OCI-LY1 (cell line): ENCODE results near the gene UNCX.

ENCODE experiments used
- CTCF ChIP-seq: fragments of 200-600 bp; sonication (generic), shearing (Covaris generic); IDR thresholded peaks from 2 replicates; pipeline ENCODE4 v1.5.1; 2017; ENCODE audit warnings: mild to moderate bottlenecking, antibody characterized with exemption, low read length, moderate library complexity, mixed read lengths
- EZH2 ChIP-seq: fragments of 200-600 bp; sonication (generic), shearing (Covaris generic); IDR thresholded peaks from 2 replicates; pipeline ENCODE4 v1.8.0; 2017; ENCODE audit warnings: borderline replicate concordance, mixed run types, mild to moderate bottlenecking, antibody characterized with exemption, low read length, moderate library complexity, mixed read lengths

GRCh38 chr7:1279041-1279440, 46.4 kb downstream of the UNCX start:
- TF ChIP-seq CTCF: no peak
- no peak for TF ChIP-seq EZH2
